ENCODE measurements around the gene SAMD8.

SAMD8 gene

DNA sequence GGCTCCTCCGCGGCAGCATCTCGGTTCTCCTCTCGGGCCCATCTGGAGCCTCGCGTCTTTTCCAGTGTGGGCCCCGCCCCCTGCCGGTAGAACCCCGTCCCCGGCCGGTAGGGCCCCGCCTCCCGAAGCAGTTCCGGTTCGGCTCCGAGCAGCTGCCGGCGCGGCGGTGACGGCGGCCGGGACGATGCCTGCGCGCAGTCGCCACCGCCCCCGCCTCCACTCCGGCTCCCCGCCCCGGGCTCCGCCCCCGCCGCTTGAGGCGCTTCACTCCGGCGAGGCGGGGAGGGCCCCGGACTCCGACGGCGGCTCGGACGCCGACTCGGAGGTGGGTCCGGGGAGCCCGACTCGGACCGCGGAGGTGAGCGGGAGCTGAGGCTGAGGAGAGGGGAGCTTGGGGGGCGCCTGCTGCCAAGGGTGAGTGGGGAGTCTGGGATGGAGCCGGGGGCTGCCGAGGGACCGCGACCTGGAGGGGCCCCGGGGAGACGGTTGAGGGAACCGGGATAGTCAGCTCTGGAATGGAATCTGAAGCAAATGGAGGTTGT lies at the start of gene SAMD8:
Gene SAMD8, plus strand, starts transcription at position 292 of the 542 bp plus-strand sequence. CDS start 38,873 bp downstream, outside the sequence.
- peak; percentile 96 to 98 for DNase-seq (ENCODE audit: low read depth in 2 of 2)

DNA sequence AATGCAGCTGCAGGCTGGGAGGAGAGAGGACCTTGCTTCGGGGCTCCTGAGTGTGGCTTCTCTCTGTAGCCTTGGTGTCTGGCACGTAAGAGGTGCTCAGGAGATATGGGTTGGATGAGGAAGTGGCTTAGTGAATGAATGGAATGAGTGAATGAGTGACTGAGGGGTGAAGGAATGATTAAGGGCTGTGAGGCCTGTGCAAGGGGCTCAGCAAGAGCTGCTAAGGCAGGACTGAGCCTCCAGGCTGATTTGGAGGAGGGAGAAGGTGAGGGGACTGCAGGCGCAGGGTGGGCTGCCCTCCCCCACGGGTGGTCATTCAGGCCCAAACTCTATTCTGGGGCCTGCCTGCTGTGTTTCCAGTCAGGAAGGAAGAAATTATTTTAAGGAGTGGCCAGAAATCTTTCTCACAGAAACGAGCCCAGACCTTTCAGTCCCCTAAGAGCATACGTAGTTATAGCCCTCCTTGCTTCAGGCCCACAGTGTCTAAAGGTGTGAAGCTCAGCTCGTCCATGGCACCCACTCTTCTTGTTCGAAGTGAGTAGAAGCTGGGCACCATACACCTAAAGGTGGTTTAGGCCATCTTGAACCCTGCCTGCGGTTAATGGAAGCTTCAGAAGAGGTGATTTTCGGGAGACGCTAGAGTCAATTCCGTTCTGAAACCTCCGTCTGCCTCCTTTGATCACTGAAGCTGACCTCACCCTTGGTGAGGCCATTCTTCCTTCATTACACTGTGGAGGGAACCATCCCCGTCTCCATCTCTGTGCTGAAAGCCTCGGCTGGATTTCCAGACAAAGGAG lies 49.5 kb upstream of the SAMD8 start:
- no peak for DNase-seq (ENCODE audit: low read depth in 2 of 2)

DNA sequence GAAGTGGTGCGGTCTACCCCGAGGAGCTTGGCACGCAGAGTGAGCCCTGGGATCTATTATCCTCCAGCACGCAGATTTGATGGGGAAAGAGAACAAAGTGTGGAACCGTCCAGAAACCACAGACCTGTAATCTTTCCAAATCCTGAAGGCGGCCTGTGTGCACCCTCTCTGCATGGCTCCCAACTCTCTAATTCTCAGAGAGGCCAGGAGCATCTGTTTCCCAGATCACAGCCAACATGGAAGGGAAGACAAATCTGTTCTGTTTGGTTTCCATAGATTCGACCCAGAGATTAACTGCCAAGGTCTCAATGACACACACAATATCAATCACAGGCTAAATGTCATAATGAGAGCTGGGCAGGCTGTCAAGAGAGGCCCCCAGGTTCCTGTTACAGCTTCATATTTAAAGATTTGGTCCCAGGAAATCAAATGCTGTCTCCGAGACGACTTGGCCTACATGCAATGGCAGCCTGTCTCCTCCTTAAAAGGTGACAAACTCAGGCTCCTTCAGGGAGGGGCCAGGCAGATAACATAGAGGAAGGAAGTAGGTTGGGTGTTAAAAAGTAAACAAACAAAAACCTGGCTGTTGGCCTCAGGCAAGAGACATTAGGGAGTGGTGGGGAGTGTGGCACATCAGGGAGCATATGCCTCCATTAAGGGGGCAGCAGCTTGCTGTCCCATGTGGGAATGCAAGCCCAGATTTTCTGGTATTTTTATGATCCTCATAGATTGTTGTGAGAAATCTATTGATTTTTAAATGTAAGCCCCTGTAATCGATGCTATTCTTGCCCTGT lies 48.8 kb upstream of the SAMD8 start:
- no peak for DNase-seq (ENCODE audit: low read depth in 2 of 2)

DNA sequence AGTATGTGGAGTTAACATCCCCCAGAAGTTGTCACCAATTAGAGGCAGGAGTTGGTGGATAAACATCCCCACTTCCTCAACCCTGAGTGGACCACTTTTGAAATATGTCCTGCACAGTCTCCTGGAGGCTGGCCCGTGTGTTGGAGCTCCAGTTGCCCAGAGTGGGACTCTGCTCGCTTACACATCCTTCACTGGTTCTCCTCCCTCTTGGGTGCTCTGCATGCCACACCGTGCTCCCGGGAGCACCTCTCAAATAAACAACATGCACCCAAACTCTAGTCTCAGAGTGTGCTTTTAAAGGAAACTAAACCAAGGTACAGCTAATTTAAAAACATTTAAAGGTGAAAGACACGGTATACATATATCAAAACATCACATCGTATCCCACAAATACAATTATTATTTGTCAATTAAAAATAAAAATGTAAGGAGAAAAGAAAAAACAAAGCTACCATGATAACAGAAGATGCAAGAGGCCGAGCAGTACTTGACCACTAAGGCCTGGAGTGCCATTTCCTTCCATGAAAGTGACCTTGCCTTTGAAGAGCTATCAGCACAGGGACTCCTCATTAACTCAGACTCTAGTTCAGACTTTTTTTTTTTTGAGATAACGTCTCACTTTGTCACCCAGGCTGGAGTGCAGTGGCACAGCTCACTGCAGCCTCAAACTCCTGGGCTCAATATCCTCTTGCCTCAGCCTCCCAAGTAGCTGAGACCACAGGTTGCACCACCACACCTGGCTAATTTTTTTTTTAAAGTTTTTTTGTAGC lies 47.8 kb upstream of the SAMD8 start:
- DNase-seq (ENCODE audit: low read depth in 2 of 2) = no peak

DNA sequence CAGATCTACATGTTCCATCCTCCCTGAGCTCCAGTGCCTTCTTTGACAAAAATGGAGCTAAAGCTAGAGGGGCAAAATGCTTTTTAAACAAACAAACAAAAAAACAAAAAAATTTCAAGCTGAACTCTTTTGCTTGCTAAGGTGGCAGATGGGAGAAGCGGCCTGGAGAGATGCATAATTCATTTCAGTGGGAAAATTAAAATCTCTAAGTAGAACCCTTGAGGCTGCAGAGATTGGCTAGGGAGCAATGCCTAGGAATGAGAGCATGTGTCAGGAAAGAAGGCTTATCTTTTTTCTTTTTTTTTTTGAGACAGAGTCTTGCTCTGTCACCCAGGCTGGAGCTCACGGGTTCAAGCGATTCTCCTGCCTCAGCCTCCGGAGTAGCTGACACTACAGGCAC lies 46.4 kb upstream of the SAMD8 start:
- no peak for DNase-seq (ENCODE audit: low read depth in 2 of 2)

DNA sequence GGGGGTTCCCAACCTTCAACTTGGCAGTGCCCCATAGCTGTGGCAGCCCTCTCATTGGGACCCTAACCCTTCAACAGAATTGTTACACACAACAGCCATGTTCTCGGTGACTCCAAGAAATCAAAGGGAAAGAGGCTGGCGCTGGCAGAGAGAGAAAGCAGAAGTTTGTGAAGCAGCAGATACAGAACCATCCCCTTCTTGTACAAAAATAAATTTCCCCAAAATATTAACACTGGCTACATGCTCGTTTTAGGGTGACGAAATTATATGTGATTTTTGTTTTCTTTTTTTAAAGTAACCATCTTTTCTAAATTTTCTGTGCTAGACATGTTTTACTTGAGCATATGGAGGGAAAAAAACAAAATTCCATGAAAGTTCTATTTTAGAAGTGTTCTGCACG lies 45.2 kb upstream of the SAMD8 start:
- no peak for DNase-seq (ENCODE audit: low read depth in 2 of 2)

DNA sequence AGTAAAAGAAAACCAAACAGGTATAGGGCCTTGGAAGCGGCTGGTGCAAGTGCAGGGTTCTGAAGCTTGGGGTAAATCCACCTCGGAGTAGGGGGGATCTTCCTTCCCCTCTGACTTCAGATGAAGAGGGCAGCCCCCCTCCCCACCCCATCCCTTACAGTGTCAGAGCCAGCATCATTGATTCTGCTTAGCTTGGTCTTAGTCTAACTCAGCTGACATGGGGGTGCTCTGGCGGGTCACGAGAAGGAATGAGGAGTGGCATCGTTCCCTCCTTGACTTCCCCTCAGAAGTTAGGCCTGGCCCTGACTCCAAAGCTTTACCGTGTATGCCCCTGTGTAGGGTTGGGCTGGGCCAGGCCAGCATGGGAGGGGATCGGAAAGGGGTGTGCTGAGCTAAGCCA lies 44.2 kb upstream of the SAMD8 start:
- DNase-seq (ENCODE audit: low read depth in 2 of 2) = no peak

DNA sequence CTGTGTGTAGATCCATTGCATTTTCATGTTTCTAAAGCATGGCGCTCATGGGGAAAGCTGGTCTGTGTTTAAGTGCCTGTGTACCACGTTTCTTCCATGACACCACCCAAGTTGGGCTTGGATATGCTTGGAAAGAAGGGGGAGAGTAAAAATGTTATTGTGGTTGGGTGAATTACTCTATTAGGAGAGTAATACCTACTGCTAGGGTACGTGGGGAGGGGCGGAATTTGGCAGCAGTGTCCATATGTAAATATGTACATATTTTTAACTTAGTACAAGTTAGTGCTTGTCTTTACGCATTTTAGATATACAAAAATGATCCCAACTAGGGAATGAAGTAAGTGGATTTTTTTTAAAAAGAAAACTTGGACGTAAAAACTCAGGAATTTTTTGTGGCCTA lies 42.9 kb upstream of the SAMD8 start:
- DNase-seq (ENCODE audit: low read depth in 2 of 2) = no peak

DNA sequence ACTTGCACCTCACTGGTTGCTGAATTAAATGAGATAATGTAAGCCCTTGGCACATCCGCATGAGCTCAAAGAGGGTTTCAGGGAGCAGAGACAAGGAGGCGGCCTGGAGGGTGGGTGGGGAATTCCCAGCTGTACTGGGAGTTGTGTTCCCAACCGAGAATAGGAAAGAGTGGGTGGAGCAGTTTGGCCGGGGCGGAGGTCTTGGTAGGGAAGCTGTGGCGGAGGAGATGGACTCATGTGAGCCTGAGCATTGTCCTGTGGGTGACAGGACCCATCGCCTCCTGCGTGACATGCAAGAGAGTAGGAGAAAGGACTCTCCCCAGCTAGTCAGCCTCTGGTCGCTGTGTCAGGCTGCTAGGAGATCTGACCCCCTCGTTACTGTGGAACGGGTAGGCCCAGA lies 41.0 kb upstream of the SAMD8 start:
- no peak for DNase-seq (ENCODE audit: low read depth in 2 of 2)

DNA sequence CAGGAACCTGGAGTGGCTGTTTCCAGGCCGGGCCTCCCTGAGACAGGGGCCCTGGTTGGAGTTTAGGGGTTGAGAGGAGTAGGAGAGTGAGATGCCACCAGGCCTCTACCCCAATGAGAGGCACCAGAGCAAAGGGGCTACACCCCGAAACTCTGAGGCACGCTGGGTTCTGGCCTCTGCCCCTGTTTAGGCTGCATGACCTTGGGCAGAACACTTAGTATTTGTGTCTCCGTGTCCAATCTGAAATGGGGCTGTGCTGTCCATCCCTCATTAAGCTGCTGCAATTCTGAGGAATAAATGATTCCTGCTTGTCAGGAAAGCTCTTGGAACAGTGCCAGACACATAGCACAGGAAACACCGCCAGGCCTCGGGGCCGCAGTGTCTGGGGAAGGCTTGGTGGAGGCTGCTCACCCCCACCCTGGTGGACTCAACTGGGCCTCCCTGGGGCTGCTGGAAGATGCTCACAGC lies 40.5 kb upstream of the SAMD8 start:
- DNase-seq (ENCODE audit: low read depth in 2 of 2) = no peak

DNA sequence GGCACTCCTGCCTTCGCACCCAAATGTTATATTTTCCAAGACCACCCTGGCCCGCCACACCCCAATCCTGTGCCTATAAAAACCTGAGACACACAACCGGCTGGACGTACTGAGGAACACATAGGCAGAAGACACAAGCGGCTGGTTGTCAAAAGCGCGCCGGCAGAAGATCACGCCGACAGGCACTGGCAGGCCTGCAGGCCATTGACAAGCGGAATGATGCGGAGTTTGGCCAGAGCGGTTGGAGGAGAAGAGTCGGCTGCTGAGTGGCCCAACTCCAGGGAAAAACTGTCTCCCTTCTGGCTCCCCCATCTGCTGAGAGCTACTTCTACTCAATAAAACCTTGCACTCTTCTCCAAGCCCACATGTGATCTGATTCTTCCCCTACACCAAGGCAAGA lies 39.7 kb upstream of the SAMD8 start:
- no peak for DNase-seq (ENCODE audit: low read depth in 2 of 2)

DNA sequence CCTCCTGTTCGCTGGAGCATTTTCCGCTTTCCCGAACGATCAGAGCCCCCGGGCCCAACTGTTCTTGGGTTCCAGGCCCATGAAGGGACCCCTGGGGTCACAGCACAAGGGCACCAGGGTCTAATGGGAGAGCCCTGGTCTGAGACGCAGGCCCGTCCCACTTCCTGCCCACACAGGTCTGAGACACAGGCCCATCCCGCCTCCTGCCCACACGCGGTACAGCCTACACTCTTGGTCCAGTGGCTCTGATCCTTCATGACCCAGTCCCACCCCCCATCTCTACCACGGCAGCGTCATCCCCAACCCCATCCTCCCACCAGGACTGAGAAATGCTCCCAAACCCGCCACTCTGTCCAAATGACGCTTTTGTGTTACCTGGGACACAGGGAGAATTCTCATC lies 38.7 kb upstream of the SAMD8 start:
- no peak for DNase-seq (ENCODE audit: low read depth in 2 of 2)

DNA sequence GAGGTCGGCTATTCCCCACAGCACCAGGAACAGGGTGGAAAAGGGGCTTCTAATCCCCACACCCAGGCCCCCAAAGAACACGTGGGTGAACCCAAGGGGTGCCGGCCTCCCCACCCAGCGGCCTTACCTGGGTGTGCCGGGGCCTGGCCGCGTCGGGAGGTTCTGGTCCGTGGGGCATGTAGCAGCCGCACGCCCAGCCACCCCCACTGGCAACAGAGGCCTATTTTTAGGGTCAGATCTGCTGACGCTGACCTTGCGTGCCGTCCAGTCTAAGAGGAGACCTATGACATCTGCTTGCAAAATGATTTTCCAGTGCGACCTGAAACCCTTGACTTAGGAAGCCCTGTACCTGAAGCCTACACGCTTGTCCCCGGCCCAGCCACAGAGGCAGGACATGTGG lies 38.0 kb upstream of the SAMD8 start:
- DNase-seq (ENCODE audit: low read depth in 2 of 2) = no peak

DNA sequence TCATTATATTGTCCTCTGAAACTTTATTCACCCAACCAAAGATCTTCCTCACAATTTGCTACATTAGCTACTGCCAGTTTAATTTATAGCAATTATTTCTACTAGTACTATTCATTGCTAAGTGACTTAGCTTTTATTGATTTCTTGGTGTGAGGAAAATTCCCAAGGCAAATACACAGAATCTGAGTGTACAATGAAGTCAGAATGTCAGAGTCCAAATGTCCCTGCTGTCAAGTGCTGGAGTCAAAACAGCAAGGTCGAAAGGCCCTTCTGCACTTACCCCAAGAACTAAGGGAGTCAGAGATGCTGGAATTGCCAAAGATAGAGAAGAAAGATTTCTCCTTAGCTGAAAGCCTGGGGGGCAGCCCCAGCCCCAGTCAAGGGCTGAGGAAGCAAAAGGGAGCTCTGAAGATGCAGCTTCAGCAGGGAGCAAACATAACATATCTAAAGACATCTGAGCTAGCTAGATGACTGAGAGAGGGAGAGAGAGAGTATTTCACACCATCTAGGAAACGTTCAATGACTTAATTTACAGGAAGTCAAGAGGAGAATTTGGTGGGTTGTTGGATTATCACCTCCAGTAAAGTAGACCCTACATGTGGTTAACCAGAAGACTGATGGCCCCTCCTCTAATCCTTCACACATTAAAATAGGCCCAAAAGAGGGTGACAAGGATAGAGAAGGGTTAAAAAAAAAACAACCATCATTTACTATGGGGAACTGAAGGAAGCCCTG lies 36.6 kb upstream of the SAMD8 start:
- no peak for DNase-seq (ENCODE audit: low read depth in 2 of 2)

DNA sequence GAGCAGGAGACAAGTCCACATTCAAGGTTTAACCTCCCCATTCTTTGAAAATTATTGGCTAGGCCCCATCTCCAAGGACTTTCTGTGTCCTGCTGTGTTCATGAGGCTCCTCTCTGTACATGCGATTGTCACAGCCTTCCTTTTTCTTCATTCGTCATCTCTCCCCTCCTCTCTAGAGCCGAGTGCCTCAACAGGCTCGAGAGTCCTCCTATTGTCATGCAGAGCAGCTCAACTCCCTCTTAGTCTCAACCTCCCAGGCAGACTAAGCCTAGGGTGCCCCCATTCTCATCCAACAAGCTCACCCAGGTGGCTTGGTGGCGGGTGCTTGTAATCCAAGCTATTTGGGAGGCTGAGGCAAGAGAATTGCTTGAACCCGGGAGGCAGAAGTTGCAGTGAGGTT lies 35.1 kb upstream of the SAMD8 start:
- no peak for DNase-seq (ENCODE audit: low read depth in 2 of 2)

DNA sequence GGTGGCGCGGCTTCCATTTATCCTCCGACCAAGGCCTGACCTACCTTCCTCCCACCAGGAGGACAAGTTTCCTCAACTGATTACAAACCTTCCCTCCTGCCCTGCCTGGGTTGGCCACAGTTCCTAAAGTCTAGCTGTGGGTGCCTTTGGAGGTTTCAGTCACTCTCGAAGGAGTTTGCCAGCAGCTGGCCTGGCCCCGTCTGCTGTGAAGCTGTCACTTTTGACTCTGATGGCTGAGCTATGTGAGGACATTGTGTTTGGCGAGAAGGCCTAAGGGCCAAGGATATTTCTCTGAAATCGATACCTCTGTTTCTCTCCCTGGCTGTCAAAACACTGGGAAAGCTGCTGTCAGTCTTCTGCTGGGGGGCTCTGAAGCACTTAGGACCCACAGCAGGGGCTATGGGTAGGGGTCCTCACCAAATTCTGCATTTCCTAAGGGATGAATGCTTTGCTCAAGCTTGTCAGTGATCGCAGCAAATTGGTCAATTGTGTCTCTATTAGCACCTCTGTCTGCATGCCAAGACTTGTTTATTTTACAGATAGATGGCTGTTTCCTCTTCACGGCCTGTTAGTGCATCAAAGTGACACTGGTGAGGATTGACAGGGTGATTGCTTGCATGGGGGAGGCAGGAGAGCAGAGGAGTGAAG lies 31.9 kb upstream of the SAMD8 start:
- DNase-seq (ENCODE audit: low read depth in 2 of 2) = no peak

DNA sequence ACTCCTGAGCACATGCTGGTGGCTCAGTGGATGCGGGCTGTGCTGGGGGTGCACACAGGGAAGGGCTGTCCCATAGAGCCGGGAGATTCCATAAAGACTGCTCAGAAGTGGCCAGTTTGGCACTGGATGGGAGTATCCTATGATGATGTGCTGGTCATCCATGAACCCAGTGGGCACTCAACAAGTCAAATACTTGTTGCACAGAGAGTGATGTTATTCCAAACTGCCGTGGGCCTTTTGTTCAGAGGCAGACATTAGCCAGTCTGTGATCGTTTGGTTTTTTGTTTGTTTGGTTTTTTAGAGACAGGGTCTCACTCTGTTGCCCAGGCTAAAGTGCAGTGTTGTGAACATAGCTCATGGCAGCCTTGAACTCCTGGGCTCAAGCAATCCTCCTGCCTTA lies 30.9 kb upstream of the SAMD8 start:
- no peak for DNase-seq (ENCODE audit: low read depth in 2 of 2)

DNA sequence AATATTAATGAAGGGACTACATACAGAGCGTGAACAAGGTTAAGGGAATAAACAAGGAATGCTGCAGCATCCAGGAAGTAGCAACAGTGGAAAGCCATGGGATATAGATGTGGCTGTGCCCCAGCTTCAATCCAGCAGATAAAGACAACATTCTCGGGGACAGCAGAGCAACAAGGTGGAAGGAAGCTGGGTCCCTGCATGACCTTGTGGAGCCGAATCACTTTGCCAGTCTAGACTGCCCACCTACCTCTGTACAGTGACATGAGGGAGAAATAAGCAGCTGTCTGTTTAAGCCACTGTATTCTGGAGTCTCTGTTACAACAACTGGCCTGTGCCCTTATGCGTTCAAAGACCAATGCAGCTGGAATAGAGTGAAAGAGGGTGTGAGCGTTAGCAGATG lies 30.1 kb upstream of the SAMD8 start:
- DNase-seq (ENCODE audit: low read depth in 2 of 2) = no peak

DNA sequence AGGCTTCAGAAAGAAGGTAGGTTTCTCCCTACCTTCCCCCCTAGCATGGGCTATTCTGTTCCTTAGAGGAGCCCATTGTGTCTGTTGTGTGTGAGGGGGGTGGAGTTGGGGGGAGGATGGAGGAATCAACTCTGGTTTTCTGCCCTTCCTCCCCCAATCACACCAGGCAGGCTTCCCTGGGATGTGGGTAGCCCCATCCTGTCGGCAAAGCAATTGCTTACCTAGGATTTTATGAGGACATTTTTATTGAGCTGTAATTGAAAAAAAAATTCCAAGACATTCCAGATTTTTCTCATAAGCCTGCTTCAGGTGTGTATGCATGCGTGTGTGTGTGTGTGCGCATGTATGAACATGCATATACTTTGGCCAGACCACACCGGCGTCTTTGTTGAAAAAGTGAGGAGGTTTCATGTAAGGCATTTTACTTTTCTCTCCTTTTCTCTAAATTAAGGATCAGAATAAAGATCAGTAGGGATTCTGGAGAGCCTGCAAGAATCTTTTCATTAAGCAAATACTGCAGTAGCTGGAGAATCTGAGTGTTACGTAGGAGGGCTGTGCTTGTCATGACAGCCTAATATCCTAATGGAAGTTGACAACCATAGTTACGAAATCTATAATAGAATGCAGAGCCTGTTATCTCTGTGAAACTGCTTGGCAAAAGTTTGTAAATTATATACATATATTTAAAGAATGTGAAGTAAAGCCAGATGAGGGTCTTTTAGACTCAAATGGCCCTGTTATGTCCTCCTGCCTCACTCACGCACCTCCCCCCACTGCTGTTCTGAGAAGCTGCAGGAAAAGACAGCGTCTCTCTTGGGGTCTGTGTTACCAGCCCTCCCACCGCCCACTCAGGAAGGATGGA lies 27.3 kb upstream of the SAMD8 start:
- DNase-seq (ENCODE audit: low read depth in 2 of 2) = no peak

DNA sequence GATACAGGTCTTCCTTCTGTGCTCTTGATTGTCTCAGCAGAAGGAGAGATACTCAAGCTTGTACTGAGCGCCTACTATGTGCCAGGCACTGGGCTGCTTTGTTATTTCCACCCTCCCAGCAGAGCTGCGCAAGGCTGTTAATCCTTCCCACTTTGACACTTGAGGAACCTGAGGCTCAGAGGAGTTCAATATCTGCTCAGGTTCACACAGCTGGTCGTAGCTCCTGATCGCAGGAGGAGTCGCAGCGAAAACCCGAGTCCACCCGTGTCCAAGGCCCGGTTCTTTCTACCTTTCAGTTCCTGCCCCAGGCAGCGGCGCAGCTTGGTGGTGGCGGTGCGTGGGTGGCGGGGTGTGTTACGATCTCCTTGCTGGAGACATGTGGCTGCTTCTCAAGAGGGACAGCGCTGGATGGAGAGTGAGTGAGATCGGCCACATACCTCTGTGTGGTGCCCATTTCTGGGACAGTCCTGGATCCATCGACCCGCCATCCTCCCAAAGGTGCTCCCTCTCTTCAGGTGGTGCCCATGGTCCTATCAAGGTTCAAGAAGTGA lies 26.5 kb upstream of the SAMD8 start:
- DNase-seq (ENCODE audit: low read depth in 2 of 2) = no peak

Data from stimulated activated CD8-positive, alpha-beta memory T cell treated with anti-CD3 and anti-CD28 coated beads, Interleukin-2, amount 100 ng/mL, for 48 hours (primary cell).